ENCODE results near the gene MOCOS. TPM values are rescaled to one million over a fixed set of nuclear protein-coding genes. Genes with fewer than 3 reads are reported as not detected.

Gene MOCOS
- total and polyA plus RNA-seq, 2 of the 8 experiments (the other 6 are each of a cell fraction or from before 2014, with no cell fraction given): 4.7 to 5.8 TPM

GRCh38 chr18:36185157-36185556 is 2.1 kb upstream of the MOCOS start:
- no peak overlapping the region for H2BK15ac ChIP-seq (ENCODE audit: low read length)
- H3K9me3 ChIP-seq (ENCODE audit: insufficient read depth in 2 of 2, low read depth in 1 of 2, low read length in 1 of 2): no peaks in the 10 kb centered on the region
- H3K79me2 ChIP-seq (ENCODE audit: control insufficient read depth in 1 of 2, insufficient read depth in 2 of 2, low read length in 2 of 2): peaks cover 0 to 11% of the 10 kb centered on the region in 2 experiments; a peak in 1 of 4 replicates
- POLR2A ChIA-PET (ENCODE audit: partially characterized antibody): interaction anchor here (0.5 to 6.6 kb wide), 6 partner anchors 10 to 533 kb away, joined by 3 to 56 read pairs (median 4); no protein-coding TSS in a partner anchor
- no peak overlapping the region for H4K91ac ChIP-seq (replicated peaks; ENCODE audit: insufficient read length, low read length)
- peaks cover 0 to 2% of the 10 kb centered on the region in 2 experiments for H4K20me1 ChIP-seq (replicated peaks in 1 of 2; ENCODE audit: control insufficient read depth in 1 of 2, insufficient read depth in 2 of 2, low read length in 2 of 2)
- H3K56ac ChIP-seq (replicated peaks; ENCODE audit: insufficient read length, low read depth, low read length): no peak overlapping the region
- no peak overlapping the region; a peak in 1 of 4 replicates for H3K4me2 ChIP-seq (ENCODE audit: insufficient read depth in 1 of 2, low read depth in 2 of 2, low read length in 2 of 2)
- H3K14ac ChIP-seq (ENCODE audit: insufficient read length): no peak overlapping the region
- no peak overlapping the region for H2AFZ ChIP-seq (ENCODE audit: low read length)
- peaks cover 15% of the 10 kb centered on the region; the same call in 1 of the 2 replicates for H3K23me2 ChIP-seq (ENCODE audit: low read depth, low read length)
- H3K4me3 ChIP-seq (ENCODE audit: extremely low read depth in 1 of 4, insufficient read depth in 2 of 4, low read depth in 3 of 4, low read length in 4 of 4): no peak overlapping the region
- no peaks in the 10 kb centered on the region for H3K79me1 ChIP-seq (ENCODE audit: low read depth, low read length)
- FAIRE-seq (no peak), DNase-seq (ENCODE audit: low read depth in 1 of 2, low spot score in 2 of 2) (no peak)
- H4K8ac ChIP-seq (ENCODE audit: extremely low read depth, insufficient read depth, low read length): no peak overlapping the region
- H2BK120ac ChIP-seq (replicated peaks; ENCODE audit: low read depth, low read length): no peak overlapping the region
- no peak overlapping the region for H2BK20ac ChIP-seq (ENCODE audit: low read length)
- TF ChIP-seq RXRA (IDR thresholded peaks at IDR 0.05; ENCODE audit: insufficient read depth, low read depth, low read length): no peak
- TF ChIP-seq BCL11A (IDR thresholded peaks at IDR 0.05; ENCODE audit: low read depth in 2 of 2, low read length in 2 of 2): no peak
- TF ChIP-seq POU5F1 (IDR thresholded peaks at IDR 0.05; ENCODE audit: low read depth, low read length): no peak
- no peak for TF ChIP-seq CTBP2 (IDR thresholded peaks at IDR 0.05; ENCODE audit: borderline replicate concordance, insufficient read depth, insufficient read length, low read length)
- TF ChIP-seq MAX (IDR thresholded peaks at IDR 0.05): no peak
- no peak for TF ChIP-seq POLR2A (IDR thresholded peaks at IDR 0.05; ENCODE audit: control extremely low read depth in 1 of 2, low read depth in 2 of 2, low read length in 2 of 2)
- TF ChIP-seq SP1 (IDR thresholded peaks at IDR 0.05; ENCODE audit: low read depth, low read length): no peak
- no peak for TF ChIP-seq JUN (IDR thresholded peaks at IDR 0.05; ENCODE audit: low read depth, low read length)
- H4K5ac ChIP-seq (ENCODE audit: insufficient read length, low read depth, low read length): no peak overlapping the region
- no peak overlapping the region for H3K4ac ChIP-seq (replicated peaks; ENCODE audit: insufficient read length, low read depth, low read length)
- H2BK12ac ChIP-seq (ENCODE audit: low read depth, low read length): no peak overlapping the region
- no peaks in the 10 kb centered on the region for H3K36me3 ChIP-seq (ENCODE audit: control insufficient read depth in 2 of 4, insufficient read depth in 4 of 4, low read length in 3 of 4)
- no peak overlapping the region for H2BK5ac ChIP-seq (ENCODE audit: low read depth, low read length)
- H3K4me1 ChIP-seq (replicated peaks in 1 of 4; ENCODE audit: control insufficient read depth in 3 of 4, insufficient read depth in 4 of 4, low read length in 3 of 4): peaks cover 3 to 13% (median 8%) of the 10 kb centered on the region in 4 experiments
- H2AK5ac ChIP-seq (ENCODE audit: low read depth, low read length): 0 out of 2 replicates have a peak overlapping the region, but pooled peaks have one; percentile 4
- CTCF ChIA-PET (ENCODE audit: partially characterized antibody): interaction anchor here (1.0 to 6.7 kb wide), 2 partner anchors 86 to 99 kb away, joined by 3 to 35 read pairs; no protein-coding TSS in a partner anchor
- WGBS, 2 experiments (ENCODE audit: extremely low coverage in 1 of 2, insufficient coverage in 1 of 2, insufficient read length in 1 of 2, insufficient replicate concordance in 2 of 2, low coverage in 1 of 2, low lambda C conversion rate in 2 of 2, missing lambda C conversion rate in 1 of 2): 77% methylated on average over 3 of the region's 3 CpGs; no CpG with 5 or more reads in 1 of the 2 experiments
- no peak overlapping the region for H3K9ac ChIP-seq (replicated peaks in 1 of 4; ENCODE audit: extremely low read depth in 1 of 4, low read depth in 3 of 4, low read length in 3 of 4)
- no peak overlapping the region for H3K18ac ChIP-seq (ENCODE audit: extremely low read depth, low read length)
- no peak overlapping the region for H3K23ac ChIP-seq (ENCODE audit: insufficient read length)
- H3K27me3 ChIP-seq (replicated peaks in 1 of 4; ENCODE audit: control insufficient read depth in 3 of 4, extremely low read depth in 1 of 4, insufficient read depth in 3 of 4, low read length in 3 of 4): peaks cover 0 to 39% (median 27%) of the 10 kb centered on the region in 4 experiments; a peak in 6 of 7 replicates
- H3K27ac ChIP-seq (ENCODE audit: low read depth, low read length): no peak overlapping the region

All from H1 (cell line).